Measurements from ENCODE around the gene SOCS7. TPM values are rescaled to one million over a fixed set of nuclear protein-coding genes. Genes with fewer than 3 reads are reported as not detected.

SOCS7 gene
- total RNA-seq, 1 donor from 2014 or later, result 14.0 TPM

DNA sequence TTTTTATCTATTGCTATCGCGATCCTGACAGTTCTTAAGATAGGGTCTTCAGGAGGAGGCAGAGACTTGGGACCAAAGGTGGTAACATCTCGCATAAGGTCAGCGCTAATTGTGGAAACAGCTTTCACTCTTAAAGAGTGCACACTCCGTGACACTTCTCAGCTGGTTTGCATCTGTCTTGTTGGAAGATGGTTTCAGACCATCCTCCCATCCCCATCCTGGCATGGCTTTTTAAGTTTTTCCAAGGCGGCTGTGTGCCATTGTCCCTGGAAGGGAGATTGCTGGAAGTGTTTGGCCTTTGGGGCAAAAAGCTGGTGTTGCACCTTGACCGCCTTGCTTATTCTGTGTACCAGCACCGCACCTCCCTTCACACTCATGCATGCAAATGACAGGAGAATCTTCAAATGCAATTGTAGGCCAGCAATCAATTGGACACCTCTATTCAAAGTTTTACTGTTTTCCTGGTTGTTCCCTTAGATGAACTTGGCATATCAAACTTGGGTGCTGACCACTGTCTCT, 1.5 kb downstream of the SOCS7 start:
- H3K9me3 Mint-ChIP-seq, result no peaks in the 10 kb centered on the region
- CTCF ChIA-PET, result interaction anchor here (0.8 to 1.4 kb wide), 2 partner anchors 20 to 61 kb away, joined by 3 to 4 read pairs; no protein-coding TSS in a partner anchor
- POLR2A ChIA-PET, result no interaction called here
- DNase-seq (no peak), ATAC-seq (ENCODE audit: low read depth) (no peak)
- H3K4me3 Mint-ChIP-seq, result peak overlapping the region; percentile 80
- H3K36me3 Mint-ChIP-seq (ENCODE audit: low read depth), result no peaks in the 10 kb centered on the region
- peaks cover 33% of the 10 kb centered on the region for H3K4me1 Mint-ChIP-seq
- peak overlapping the region; percentile 43 for H3K27ac Mint-ChIP-seq
- H3K27me3 Mint-ChIP-seq, result no peaks in the 10 kb centered on the region
- TF ChIP-seq, protein P1, sequence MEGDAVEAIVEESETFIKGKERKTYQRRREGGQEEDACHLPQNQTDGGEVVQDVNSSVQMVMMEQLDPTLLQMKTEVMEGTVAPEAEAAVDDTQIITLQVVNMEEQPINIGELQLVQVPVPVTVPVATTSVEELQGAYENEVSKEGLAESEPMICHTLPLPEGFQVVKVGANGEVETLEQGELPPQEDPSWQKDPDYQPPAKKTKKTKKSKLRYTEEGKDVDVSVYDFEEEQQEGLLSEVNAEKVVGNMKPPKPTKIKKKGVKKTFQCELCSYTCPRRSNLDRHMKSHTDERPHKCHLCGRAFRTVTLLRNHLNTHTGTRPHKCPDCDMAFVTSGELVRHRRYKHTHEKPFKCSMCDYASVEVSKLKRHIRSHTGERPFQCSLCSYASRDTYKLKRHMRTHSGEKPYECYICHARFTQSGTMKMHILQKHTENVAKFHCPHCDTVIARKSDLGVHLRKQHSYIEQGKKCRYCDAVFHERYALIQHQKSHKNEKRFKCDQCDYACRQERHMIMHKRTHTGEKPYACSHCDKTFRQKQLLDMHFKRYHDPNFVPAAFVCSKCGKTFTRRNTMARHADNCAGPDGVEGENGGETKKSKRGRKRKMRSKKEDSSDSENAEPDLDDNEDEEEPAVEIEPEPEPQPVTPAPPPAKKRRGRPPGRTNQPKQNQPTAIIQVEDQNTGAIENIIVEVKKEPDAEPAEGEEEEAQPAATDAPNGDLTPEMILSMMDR (IDR thresholded peaks at IDR 0.05), result no peak
- intact Hi-C loops (cut with micrococcal nuclease), result loop anchor here (5.0 kb wide), 1 partner anchor 56 kb away; the partner anchor contains the start of gene MRPL45

DNA sequence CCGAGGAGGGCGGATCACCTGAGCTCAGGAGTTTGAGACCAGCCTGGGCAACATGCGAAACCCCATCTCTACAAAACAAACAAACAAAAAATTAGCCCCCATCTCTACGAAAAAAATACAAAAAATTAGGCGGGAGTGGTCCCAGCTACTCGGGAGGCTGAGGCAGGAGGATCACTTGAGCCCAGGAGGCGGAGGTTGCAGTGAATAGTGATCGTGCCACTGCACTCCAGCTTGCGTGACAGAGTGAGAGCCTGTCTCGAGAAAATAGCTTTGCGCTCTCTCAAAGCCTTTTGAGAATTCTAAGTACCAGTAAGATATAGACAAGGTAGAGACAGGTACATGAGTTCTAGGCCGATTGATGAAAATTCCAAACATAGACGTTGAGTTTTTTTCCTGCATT, 2.0 kb downstream of the SOCS7 start:
- CTCF ChIA-PET, result interaction anchor here (1.4 to 2.3 kb wide), 3 partner anchors 8 to 61 kb away, joined by 3 to 11 read pairs (median 4); no protein-coding TSS in a partner anchor

DNA sequence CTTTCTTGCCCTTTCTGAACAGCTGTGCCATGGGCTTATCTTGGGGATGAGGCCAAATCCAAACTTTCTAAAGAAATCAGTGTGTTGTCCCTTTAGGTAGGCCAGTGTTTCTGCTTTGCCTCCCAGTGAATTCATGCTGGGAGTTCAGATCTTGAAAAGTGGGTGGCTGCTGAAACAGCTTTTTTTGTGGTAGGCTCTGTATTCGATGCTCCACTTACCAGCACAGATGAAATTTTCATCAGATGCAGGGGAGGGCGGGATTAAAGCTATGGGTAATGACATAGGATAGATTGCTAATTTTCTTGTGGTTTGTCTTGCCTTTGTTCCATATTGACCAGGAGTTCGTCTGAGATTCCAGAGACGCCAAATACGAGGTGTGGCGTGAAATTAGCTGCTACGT, 2.8 kb downstream of the SOCS7 start:
- Mint-ChIP-seq H3K4me3 (no peak overlapping the region), H3K9me3 (no peaks in the 10 kb centered on the region), H3K27ac (no peak overlapping the region), H3K27me3 (no peaks in the 10 kb centered on the region), H3K4me1 (peaks cover 30% of the 10 kb centered on the region), H3K36me3 (ENCODE audit: low read depth) (no peaks in the 10 kb centered on the region)
- POLR2A ChIA-PET, result no interaction called here
- ATAC-seq (ENCODE audit: low read depth) (no peak), DNase-seq (no peak)
- CTCF ChIA-PET, result interaction anchor here (1.6 to 2.3 kb wide), 2 partner anchors 9 to 60 kb away, joined by 4 to 11 read pairs; no protein-coding TSS in a partner anchor
- TF ChIP-seq, protein P1 (IDR thresholded peaks at IDR 0.05), result no peak
- intact Hi-C loops (cut with micrococcal nuclease), result loop anchor here (5.0 kb wide), 1 partner anchor 57 kb away; the partner anchor contains the start of gene MRPL45

More for the DNA sequence above, 2.0 kb downstream of the SOCS7 start:
- POLR2A ChIA-PET, result no interaction called here
- H3K27ac Mint-ChIP-seq, result no peak overlapping the region
- TF ChIP-seq, protein P1 (IDR thresholded peaks at IDR 0.05), result no peak
- H3K27me3 Mint-ChIP-seq, result no peaks in the 10 kb centered on the region
- intact Hi-C loops (cut with micrococcal nuclease), result loop anchor here (5.0 kb wide), 1 partner anchor 56 kb away; the partner anchor contains the start of gene MRPL45
- DNase-seq, result no peak
- H3K4me1 Mint-ChIP-seq, result peaks cover 33% of the 10 kb centered on the region
- ATAC-seq (ENCODE audit: low read depth), result no peak
- no peaks in the 10 kb centered on the region for H3K9me3 Mint-ChIP-seq
- no peaks in the 10 kb centered on the region for H3K36me3 Mint-ChIP-seq (ENCODE audit: low read depth)
- peak overlapping the region; percentile 80 for H3K4me3 Mint-ChIP-seq

DNA sequence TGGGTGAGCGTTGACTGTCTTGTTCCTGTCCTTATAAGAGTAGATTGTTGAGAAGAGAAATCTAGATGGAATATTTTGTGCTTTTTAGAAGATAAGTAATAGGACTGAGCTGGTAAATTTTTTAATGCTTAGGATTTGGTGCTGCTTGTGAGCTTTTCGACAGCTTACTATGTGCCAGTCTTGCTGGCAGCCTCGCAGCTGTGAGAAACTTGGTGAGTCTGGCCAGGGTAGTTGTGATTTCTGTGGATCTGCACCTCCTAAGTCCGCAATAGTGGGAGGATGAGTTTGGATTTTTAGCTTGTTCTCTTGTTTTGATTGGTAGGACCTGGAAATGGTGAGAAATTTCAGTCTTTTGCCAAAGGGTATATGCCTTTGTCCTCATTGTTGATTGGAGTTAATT, 3.6 kb downstream of the SOCS7 start:
- ATAC-seq (ENCODE audit: low read depth) (no peak), DNase-seq (no peak)
- intact Hi-C loops (cut with micrococcal nuclease), result no loop called here
- Mint-ChIP-seq H3K4me3 (no peak overlapping the region), H3K27ac (no peak overlapping the region), H3K36me3 (ENCODE audit: low read depth) (no peaks in the 10 kb centered on the region), H3K9me3 (no peaks in the 10 kb centered on the region), H3K27me3 (no peaks in the 10 kb centered on the region), H3K4me1 (peaks cover 30% of the 10 kb centered on the region)
- ChIA-PET POLR2A (no interaction called here), CTCF (interaction anchor here (2.3 kb wide), 1 partner anchor 59 kb away, joined by 11 read pairs; no protein-coding TSS in a partner anchor)
- TF ChIP-seq, protein P1 (IDR thresholded peaks at IDR 0.05), result no peak

DNA sequence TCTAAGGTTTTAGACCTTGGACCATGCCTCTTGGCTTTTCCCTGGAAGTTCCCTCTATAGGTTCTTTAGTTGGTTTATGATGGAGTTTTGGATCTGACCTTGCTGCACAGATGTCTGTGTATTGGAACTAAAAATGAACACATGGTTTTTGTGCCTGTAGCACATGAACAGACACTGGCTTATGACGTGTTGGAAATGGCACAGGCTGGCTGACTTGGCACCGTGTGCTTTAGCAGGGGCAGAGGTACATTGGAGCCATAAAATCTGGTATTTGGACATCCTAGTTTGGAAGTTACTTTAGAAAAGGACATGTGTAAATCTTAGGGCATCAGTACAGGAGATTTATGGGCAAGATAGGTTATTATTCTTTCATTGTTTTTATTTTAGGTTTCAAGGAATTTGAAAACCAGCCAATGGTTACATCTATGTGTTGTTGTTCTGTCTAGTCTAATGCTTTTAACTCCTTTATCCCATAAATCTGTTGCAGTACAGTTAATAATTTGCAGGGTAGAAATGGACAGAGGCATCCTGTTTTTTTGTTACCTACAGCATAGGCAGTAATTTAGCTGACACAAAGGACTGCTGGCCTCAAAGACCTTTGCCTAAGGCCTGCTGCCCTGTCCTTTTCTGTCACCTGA, 6.0 kb downstream of the SOCS7 start:
- H3K9me3 Mint-ChIP-seq, result no peaks in the 10 kb centered on the region
- TF ChIP-seq, protein P1 (IDR thresholded peaks at IDR 0.05), result no peak
- H3K4me1 Mint-ChIP-seq, result peaks cover 24% of the 10 kb centered on the region
- intact Hi-C loops (cut with micrococcal nuclease), result no loop called here
- H3K27me3 Mint-ChIP-seq, result no peaks in the 10 kb centered on the region
- ATAC-seq (ENCODE audit: low read depth), result no peak
- POLR2A ChIA-PET, result no interaction called here
- no peak overlapping the region for H3K4me3 Mint-ChIP-seq
- H3K27ac Mint-ChIP-seq, result no peak overlapping the region
- DNase-seq, result no peak
- CTCF ChIA-PET, result no interaction called here
- H3K36me3 Mint-ChIP-seq (ENCODE audit: low read depth), result peaks cover 4% of the 10 kb centered on the region
